Measurements from ENCODE around the gene RHOJ. TPM values are rescaled to one million over a fixed set of nuclear protein-coding genes. Genes with fewer than 3 reads are reported as not detected.
"Not testable (repeated sequence)": the region's sequence is repeated elsewhere in the genome, so short reads cannot be mapped to it uniquely, and the experiment has no call there.

RHOJ gene
- polyA plus RNA-seq, 3 donors = not detected

- WGBS (ENCODE audit: insufficient coverage) = 96% methylated on average over 5 of the region's 10 CpGs
Observed at GRCh38 chr14:63301891-63302534, 97.8 kb downstream of the RHOJ start.

DNA sequence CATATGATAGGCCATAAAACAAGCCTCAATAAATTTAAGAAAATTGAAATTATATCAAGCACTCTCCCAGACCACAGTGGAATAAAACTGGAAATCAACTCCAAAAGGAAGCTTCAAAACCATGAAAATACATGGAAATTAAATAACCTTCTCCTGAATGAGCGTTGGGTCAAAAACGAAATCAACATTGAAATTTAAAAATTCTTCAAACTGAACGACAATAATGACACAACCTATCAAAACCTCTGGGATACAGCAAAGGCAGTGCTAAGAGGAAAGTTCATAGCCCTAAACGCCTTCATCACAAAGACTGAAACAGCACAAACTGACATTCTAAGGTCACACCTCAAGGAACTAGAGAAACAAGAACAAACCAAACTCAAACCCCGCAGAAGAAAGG is 100.2 kb downstream of the RHOJ start:
- H3K9ac ChIP-seq (ENCODE audit: insufficient read depth, low read length, poor library complexity, severe bottlenecking); H3K79me2 ChIP-seq (ENCODE audit: insufficient read depth, low read length); H3K27ac ChIP-seq (ENCODE audit: low read depth in 1 of 2, low read length in 2 of 2); H3K4me1 ChIP-seq (ENCODE audit: control insufficient read depth in 1 of 2, insufficient read depth in 2 of 2, low read length in 2 of 2); H3K4me3 ChIP-seq (replicated peaks in 1 of 3; ENCODE audit: low read depth in 2 of 3, low read length in 3 of 3); H3K27me3 ChIP-seq (ENCODE audit: control insufficient read depth in 2 of 2, insufficient read depth in 2 of 2, low read length in 2 of 2); H2AFZ ChIP-seq (ENCODE audit: insufficient read depth, low read depth, low read length, poor library complexity, severe bottlenecking); H3K4me2 ChIP-seq (replicated peaks; ENCODE audit: extremely low read depth, low read length, poor library complexity, severe bottlenecking); H3K9me3 Mint-ChIP-seq; H3K36me3 ChIP-seq (replicated peaks in 1 of 2; ENCODE audit: control insufficient read depth in 1 of 2, insufficient read depth in 2 of 2, low read length in 2 of 2); H3K27me3 Mint-ChIP-seq (ENCODE audit: low read depth in 3 of 3); H3K9me3 ChIP-seq (replicated peaks in 1 of 2; ENCODE audit: control insufficient read depth in 1 of 2, insufficient read depth in 1 of 2, low read length in 2 of 2); H3K4me1 Mint-ChIP-seq; H3K27ac Mint-ChIP-seq; H3K36me3 Mint-ChIP-seq; H4K20me1 ChIP-seq (ENCODE audit: insufficient read depth, low read length); intact Hi-C loops (cut with micrococcal nuclease); H3K4me3 Mint-ChIP-seq; DNase-seq: not testable (repeated sequence)
- 100% methylated on average over 1 of the region's 5 CpGs for WGBS (ENCODE audit: insufficient coverage)

More at GRCh38 chr14:63301891-63302534, 97.8 kb downstream of the RHOJ start:
- Histone ChIP-seq H3K36me3 (replicated peaks in 1 of 2; ENCODE audit: control insufficient read depth in 1 of 2, insufficient read depth in 2 of 2, low read length in 2 of 2) (no peaks in the 10 kb centered on the region), H2AFZ (ENCODE audit: insufficient read depth, low read depth, low read length, poor library complexity, severe bottlenecking) (no peak overlapping the region), H3K9ac (ENCODE audit: insufficient read depth, low read length, poor library complexity, severe bottlenecking) (no peak overlapping the region), H3K4me1 (ENCODE audit: control insufficient read depth in 1 of 2, insufficient read depth in 2 of 2, low read length in 2 of 2) (no peaks in the 10 kb centered on the region), H4K20me1 (ENCODE audit: insufficient read depth, low read length) (no peaks in the 10 kb centered on the region), H3K27ac (ENCODE audit: low read depth in 1 of 2, low read length in 2 of 2) (no peak overlapping the region), H3K9me3 (replicated peaks in 1 of 2; ENCODE audit: control insufficient read depth in 1 of 2, insufficient read depth in 1 of 2, low read length in 2 of 2) (peaks cover 0 to 5% of the 10 kb centered on the region in 2 donors), H3K4me2 (replicated peaks; ENCODE audit: extremely low read depth, low read length, poor library complexity, severe bottlenecking) (no peak overlapping the region), H3K79me2 (ENCODE audit: insufficient read depth, low read length) (no peaks in the 10 kb centered on the region), H3K27me3 (ENCODE audit: control insufficient read depth in 2 of 2, insufficient read depth in 2 of 2, low read length in 2 of 2) (no peaks in the 10 kb centered on the region), H3K4me3 (replicated peaks in 1 of 3; ENCODE audit: low read depth in 2 of 3, low read length in 3 of 3) (no peak overlapping the region)
- no peak for DNase-seq
- H3K9me3 Mint-ChIP-seq = peaks cover 0 to 10% (median 3%) of the 10 kb centered on the region in 7 donors
- TF ChIP-seq, protein P1, sequence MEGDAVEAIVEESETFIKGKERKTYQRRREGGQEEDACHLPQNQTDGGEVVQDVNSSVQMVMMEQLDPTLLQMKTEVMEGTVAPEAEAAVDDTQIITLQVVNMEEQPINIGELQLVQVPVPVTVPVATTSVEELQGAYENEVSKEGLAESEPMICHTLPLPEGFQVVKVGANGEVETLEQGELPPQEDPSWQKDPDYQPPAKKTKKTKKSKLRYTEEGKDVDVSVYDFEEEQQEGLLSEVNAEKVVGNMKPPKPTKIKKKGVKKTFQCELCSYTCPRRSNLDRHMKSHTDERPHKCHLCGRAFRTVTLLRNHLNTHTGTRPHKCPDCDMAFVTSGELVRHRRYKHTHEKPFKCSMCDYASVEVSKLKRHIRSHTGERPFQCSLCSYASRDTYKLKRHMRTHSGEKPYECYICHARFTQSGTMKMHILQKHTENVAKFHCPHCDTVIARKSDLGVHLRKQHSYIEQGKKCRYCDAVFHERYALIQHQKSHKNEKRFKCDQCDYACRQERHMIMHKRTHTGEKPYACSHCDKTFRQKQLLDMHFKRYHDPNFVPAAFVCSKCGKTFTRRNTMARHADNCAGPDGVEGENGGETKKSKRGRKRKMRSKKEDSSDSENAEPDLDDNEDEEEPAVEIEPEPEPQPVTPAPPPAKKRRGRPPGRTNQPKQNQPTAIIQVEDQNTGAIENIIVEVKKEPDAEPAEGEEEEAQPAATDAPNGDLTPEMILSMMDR (IDR thresholded peaks at IDR 0.05) = no peak
- peaks cover 0 to 2% (median 1%) of the 10 kb centered on the region in 3 donors for H3K27me3 Mint-ChIP-seq (ENCODE audit: low read depth in 3 of 3)
- no peak overlapping the region for H3K4me3 Mint-ChIP-seq
- intact Hi-C loops (cut with micrococcal nuclease) = no loop called here
- H3K27ac Mint-ChIP-seq = no peak overlapping the region
- no peaks in the 10 kb centered on the region for H3K4me1 Mint-ChIP-seq
- no peaks in the 10 kb centered on the region for H3K36me3 Mint-ChIP-seq

All from CD14-positive monocyte (primary cell).